ENCODE measurements around the gene FAHD2A. TPM values are rescaled to one million over a fixed set of nuclear protein-coding genes. Genes with fewer than 3 reads are reported as not detected.
"Not testable (repeated sequence)": the region's sequence is repeated elsewhere in the genome, so short reads cannot be mapped to it uniquely, and the experiment has no call there.

Gene FAHD2A
- total and polyA plus RNA-seq, 8 donors: 23.6 to 42.3 (median 37.3) TPM

- no peak overlapping the region for H3K4me3 ChIP-seq
- DNase-seq (no peak), ATAC-seq (no peak)
- intact Hi-C loops (cut with DNase I): no loop called here
- H3K27me3 ChIP-seq: peaks cover 0 to 32% of the 10 kb centered on the region in 2 donors
- peaks cover 0 to 3% of the 10 kb centered on the region in 2 donors for H3K9me3 ChIP-seq
- H3K4me1 ChIP-seq: no peaks in the 10 kb centered on the region
- TF ChIP-seq CTCF (IDR thresholded peaks at IDR 0.05): no peak
- no peaks in the 10 kb centered on the region for H3K36me3 ChIP-seq
- H3K27ac ChIP-seq: no peak overlapping the region
These were observed 26.9 kb upstream of the FAHD2A start for GRCh38 chr2:95375532-95376150.

- H3K27me3 ChIP-seq: peaks cover 0 to 32% of the 10 kb centered on the region in 2 donors
- DNase-seq (no peak), ATAC-seq (no peak)
- H3K27ac ChIP-seq: no peak overlapping the region
- TF ChIP-seq CTCF (IDR thresholded peaks at IDR 0.05): no peak
- H3K9me3 ChIP-seq: no peaks in the 10 kb centered on the region
- no peaks in the 10 kb centered on the region for H3K36me3 ChIP-seq
- H3K4me1 ChIP-seq: no peaks in the 10 kb centered on the region
- intact Hi-C loops (cut with DNase I): no loop called here
- H3K4me3 ChIP-seq: no peak overlapping the region
These were observed 25.9 kb upstream of the FAHD2A start for GRCh38 chr2:95376311-95377215.

- Histone ChIP-seq H3K27me3 (peaks cover 0 to 39% of the 10 kb centered on the region in 2 donors), H3K36me3 (no peaks in the 10 kb centered on the region), H3K27ac (no peak overlapping the region), H3K9me3 (no peaks in the 10 kb centered on the region), H3K4me1 (no peaks in the 10 kb centered on the region), H3K4me3 (no peak overlapping the region)
- TF ChIP-seq CTCF (IDR thresholded peaks at IDR 0.05): no peak
- intact Hi-C loops (cut with DNase I): no loop called here
- DNase-seq (no peak), ATAC-seq (no peak)
These were observed 25.0 kb upstream of the FAHD2A start for GRCh38 chr2:95377216-95378123.

- H3K9me3 ChIP-seq; H3K27ac ChIP-seq; intact Hi-C loops (cut with DNase I); H3K36me3 ChIP-seq; H3K4me1 ChIP-seq; DNase-seq; ATAC-seq; H3K4me3 ChIP-seq: not testable (repeated sequence)
- H3K27me3 ChIP-seq: peaks cover 0 to 39% of the 10 kb centered on the region in 2 donors
These were observed 24.2 kb upstream of the FAHD2A start for GRCh38 chr2:95378281-95378680.

- no peaks in the 10 kb centered on the region for H3K36me3 ChIP-seq
- ATAC-seq (no peak), DNase-seq (no peak)
- no peak for TF ChIP-seq CTCF (IDR thresholded peaks at IDR 0.05)
- no peak overlapping the region for H3K27ac ChIP-seq
- H3K27me3 ChIP-seq: peaks cover 0 to 33% of the 10 kb centered on the region in 2 donors
- no peaks in the 10 kb centered on the region for H3K4me1 ChIP-seq
- intact Hi-C loops (cut with DNase I): no loop called here
- H3K4me3 ChIP-seq: no peak overlapping the region
- H3K9me3 ChIP-seq: no peaks in the 10 kb centered on the region
These were observed 23.1 kb upstream of the FAHD2A start for GRCh38 chr2:95379371-95379831.
